ENCODE results near the gene CYP27B1.
"Not testable (repeated sequence)": the region's sequence is repeated elsewhere in the genome, so short reads cannot be mapped to it uniquely, and the experiment has no call there.

The CYP27B1 gene

DNA sequence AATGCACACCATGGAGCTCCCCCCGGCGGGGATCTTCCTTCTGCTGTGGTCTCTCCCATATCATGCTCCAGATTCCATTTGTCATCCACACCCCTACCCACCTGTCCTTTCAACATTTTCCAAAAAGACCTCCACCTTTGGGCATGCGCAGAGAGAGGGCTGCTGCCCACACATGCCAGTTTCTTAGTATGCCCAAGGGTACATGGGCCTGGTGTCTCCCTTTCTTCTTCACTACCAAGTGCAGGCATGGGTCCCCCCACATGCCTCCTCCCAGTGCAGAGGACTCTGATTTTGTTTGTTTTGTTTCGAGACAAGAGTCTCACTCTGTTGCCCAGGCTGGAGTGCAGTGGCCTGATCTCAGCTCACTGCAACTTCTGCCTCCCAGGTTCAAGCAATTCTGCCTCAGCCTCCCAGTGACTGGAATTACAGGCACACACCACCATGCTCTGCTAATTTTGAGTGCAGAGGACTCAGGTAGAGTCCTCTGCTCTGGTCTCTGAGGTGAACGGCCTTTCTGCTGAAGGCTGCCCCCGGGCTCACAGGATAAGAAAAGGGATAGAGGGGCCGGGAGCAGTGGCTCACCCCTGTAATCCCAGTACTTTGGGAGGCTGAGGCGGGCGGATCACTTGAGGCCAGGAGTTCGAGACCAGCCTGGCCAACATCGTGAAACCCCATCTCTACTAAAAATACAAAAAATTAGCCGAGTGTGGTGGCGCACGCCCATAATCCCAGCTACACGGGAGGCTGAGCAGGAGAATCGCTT, 44.9 kb downstream of the CYP27B1 start:
- H3K27ac ChIP-seq (ENCODE audit: low read depth, low read length); H3K4me3 ChIP-seq (ENCODE audit: low read depth in 1 of 2, low read length in 2 of 2); H3K9ac ChIP-seq (ENCODE audit: low read depth in 1 of 2, low read length in 2 of 2); H3K9me3 ChIP-seq (ENCODE audit: control insufficient read depth in 1 of 2, low read length in 2 of 2); H3K27me3 ChIP-seq (ENCODE audit: control insufficient read depth in 1 of 2, insufficient read depth in 2 of 2, low read length in 2 of 2): not testable (repeated sequence)
- Histone ChIP-seq H3K36me3 (ENCODE audit: control insufficient read depth in 1 of 2, insufficient read depth in 2 of 2, low read length in 2 of 2) (peaks cover 35 to 48% of the 10 kb centered on the region in 2 donors), H3K4me1 (ENCODE audit: control insufficient read depth in 1 of 2, insufficient read depth in 2 of 2, low read length in 2 of 2) (peaks cover 1 to 13% of the 10 kb centered on the region in 2 donors)

DNA sequence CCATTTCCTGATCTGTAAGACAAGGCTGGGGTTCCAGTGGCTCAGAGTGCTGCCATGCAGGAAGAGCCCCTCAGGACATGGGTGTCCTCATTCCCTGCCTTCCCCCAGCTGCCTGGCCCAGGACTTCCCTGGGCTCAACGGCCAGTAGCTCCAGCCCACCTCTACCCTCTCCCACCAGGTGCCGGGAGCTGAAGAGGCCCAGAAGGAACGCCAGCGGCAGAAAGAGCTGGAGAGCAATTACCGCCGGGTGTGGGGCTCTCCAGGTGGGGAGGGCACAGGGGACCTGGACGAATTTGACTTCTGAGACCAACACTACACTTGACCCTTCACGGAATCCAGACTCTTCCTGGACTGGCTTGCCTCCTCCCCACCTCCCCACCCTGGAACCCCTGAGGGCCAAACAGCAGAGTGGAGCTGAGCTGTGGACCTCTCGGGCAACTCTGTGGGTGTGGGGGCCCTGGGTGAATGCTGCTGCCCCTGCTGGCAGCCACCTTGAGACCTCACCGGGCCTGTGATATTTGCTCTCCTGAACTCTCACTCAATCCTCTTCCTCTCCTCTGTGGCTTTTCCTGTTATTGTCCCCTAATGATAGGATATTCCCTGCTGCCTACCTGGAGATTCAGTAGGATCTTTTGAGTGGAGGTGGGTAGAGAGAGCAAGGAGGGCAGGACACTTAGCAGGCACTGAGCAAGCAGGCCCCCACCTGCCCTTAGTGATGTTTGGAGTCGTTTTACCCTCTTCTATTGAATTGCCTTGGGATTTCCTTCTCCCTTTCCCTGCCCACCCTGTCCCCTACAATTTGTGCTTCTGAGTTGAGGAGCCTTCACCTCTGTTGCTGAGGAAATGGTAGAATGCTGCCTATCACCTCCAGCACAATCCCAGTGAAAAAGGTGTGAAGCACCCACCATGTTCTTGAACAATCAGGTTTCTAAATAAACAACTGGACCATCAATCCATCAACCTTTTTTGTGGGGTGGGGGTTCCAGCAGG, 46.0 kb downstream of the CYP27B1 start:
- Histone ChIP-seq H3K27ac (ENCODE audit: low read depth, low read length) (no peak overlapping the region), H3K9me3 (ENCODE audit: control insufficient read depth in 1 of 2, low read length in 2 of 2) (no peaks in the 10 kb centered on the region), H3K4me1 (ENCODE audit: control insufficient read depth in 1 of 2, insufficient read depth in 2 of 2, low read length in 2 of 2) (peaks cover 0 to 3% of the 10 kb centered on the region in 2 donors), H3K27me3 (ENCODE audit: control insufficient read depth in 1 of 2, insufficient read depth in 2 of 2, low read length in 2 of 2) (no peaks in the 10 kb centered on the region), H3K4me3 (ENCODE audit: low read depth in 1 of 2, low read length in 2 of 2) (no peak overlapping the region), H3K9ac (ENCODE audit: low read depth in 1 of 2, low read length in 2 of 2) (no peak overlapping the region), H3K36me3 (ENCODE audit: control insufficient read depth in 1 of 2, insufficient read depth in 2 of 2, low read length in 2 of 2) (peaks cover 45 to 59% of the 10 kb centered on the region in 2 donors)

DNA sequence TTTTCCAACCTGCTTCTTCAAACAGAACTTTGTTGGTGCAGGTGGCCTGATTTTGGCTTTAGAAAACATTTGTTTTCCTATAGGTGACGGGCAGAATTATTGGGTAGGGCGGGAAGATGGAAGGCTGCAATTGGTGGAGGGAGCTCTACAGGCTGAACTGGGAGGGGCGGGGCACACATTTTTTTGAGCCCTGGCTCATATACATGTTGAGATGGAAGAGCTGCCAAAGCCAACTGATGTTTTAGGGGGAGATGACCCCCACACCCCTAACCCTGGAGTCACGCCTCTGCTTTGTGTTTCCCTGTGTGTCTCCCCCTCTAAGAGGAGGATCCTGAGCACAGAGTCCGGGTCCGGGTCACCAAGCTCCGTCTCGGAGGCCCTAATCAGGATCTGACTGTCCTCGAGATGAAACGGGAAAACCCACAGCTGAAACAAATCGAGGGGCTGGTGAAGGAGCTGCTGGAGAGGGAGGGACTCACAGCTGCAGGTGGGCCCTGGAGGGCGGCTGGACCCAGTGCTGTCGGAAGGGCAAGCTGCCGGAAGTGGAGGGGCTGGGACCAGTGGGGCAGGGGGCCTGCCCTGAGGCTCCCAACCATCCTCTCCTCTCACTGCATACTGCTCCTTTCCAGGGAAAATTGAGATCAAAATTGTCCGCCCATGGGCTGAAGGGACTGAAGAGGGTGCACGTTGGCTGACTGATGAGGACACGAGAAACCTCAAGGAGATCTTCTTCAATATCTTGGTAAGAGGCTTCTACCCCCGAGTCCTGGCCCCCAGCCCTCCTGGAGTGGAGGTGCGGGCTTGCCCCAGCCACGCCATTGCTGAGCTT, 46.9 kb downstream of the CYP27B1 start:
- Histone ChIP-seq H3K36me3 (ENCODE audit: control insufficient read depth in 1 of 2, insufficient read depth in 2 of 2, low read length in 2 of 2) (peaks cover 51 to 66% of the 10 kb centered on the region in 2 donors), H3K9me3 (ENCODE audit: control insufficient read depth in 1 of 2, low read length in 2 of 2) (no peaks in the 10 kb centered on the region), H3K4me1 (ENCODE audit: control insufficient read depth in 1 of 2, insufficient read depth in 2 of 2, low read length in 2 of 2) (no peaks in the 10 kb centered on the region), H3K9ac (ENCODE audit: low read depth in 1 of 2, low read length in 2 of 2) (no peak overlapping the region), H3K27me3 (ENCODE audit: control insufficient read depth in 1 of 2, insufficient read depth in 2 of 2, low read length in 2 of 2) (no peaks in the 10 kb centered on the region), H3K27ac (ENCODE audit: low read depth, low read length) (no peak overlapping the region), H3K4me3 (ENCODE audit: low read depth in 1 of 2, low read length in 2 of 2) (no peak overlapping the region)

DNA sequence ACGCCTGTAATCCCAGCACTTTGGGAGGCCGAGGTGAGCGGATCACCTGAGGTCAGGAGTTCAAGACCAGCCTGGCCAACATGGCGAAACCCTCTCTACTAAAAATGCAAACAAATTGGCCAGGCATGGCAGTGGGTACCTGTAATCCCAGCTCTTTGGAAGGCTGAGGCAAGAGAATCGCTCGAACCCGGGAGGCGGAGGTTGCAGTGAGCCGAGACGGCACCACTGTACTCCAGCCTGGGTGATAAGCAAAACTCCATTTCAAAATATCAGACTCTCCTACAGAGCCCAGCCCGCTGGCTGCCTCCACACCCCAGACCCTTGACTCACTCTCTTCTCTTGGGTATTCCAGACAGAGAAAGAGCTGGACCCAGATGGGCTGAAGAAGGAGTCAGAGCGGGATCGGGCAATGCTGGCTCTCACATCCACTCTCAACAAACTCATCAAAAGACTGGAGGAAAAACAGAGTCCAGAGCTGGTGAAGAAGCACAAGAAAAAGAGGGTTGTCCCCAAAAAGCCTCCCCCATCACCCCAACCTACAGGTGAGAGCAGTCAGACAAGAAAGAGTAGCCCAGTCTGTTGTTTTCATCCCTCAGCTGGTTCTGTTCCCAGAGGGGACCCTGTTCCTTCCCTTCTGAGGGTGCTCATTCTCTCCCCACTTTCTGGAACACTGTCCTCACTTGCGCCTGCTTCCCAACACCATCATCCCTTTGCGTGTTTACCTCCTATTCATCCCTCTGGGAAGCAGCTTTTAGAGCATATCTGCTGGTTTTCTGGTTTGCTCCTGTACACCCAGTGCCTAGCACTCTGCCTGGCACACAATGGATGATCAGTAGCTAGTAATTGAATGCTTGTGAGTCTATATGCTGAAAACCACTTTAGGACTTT, 48.0 kb downstream of the CYP27B1 start:
- Histone ChIP-seq H3K9ac (ENCODE audit: low read depth in 1 of 2, low read length in 2 of 2) (no peak overlapping the region), H3K4me3 (ENCODE audit: low read depth in 1 of 2, low read length in 2 of 2) (no peak overlapping the region), H3K27ac (ENCODE audit: low read depth, low read length) (no peak overlapping the region), H3K9me3 (ENCODE audit: control insufficient read depth in 1 of 2, low read length in 2 of 2) (no peaks in the 10 kb centered on the region), H3K36me3 (ENCODE audit: control insufficient read depth in 1 of 2, insufficient read depth in 2 of 2, low read length in 2 of 2) (peaks cover 51 to 73% of the 10 kb centered on the region in 2 donors), H3K4me1 (ENCODE audit: control insufficient read depth in 1 of 2, insufficient read depth in 2 of 2, low read length in 2 of 2) (no peaks in the 10 kb centered on the region), H3K27me3 (ENCODE audit: control insufficient read depth in 1 of 2, insufficient read depth in 2 of 2, low read length in 2 of 2) (no peaks in the 10 kb centered on the region)

DNA sequence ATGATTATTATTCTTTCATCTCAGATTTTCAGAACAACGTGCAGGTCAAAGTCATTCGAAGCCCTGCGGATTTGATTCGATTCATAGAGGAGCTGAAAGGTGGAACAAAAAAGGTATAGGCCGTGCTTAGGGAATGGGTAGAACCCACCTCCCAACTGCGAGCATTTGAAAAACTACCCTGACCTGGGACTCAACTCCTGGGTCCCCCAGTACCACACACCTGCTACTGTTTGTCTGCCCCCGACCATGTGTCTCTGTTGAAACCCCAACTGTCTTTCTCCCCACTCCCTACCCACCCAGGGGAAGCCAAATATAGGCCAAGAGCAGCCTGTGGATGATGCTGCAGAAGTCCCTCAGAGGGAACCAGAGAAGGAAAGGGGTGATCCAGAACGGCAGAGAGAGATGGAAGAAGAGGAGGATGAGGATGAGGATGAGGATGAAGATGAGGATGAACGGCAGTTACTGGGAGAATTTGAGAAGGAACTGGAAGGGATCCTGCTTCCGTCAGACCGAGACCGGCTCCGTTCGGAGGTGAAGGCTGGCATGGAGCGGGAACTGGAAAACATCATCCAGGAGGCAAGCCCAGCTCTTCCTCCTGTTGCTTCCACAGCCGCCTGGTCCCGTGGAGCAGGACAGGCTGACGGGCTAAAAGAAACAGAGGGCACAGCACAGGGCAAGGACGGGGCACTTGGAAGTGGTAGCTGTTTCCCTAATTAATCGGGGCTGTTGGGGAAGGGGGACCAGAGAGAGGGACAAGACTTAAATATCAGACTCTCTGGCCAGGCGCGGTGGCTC, 48.8 kb downstream of the CYP27B1 start:
- Histone ChIP-seq H3K4me3 (ENCODE audit: low read depth in 1 of 2, low read length in 2 of 2) (no peak overlapping the region), H3K36me3 (ENCODE audit: control insufficient read depth in 1 of 2, insufficient read depth in 2 of 2, low read length in 2 of 2) (peaks cover 51 to 73% of the 10 kb centered on the region in 2 donors), H3K27ac (ENCODE audit: low read depth, low read length) (no peak overlapping the region), H3K27me3 (ENCODE audit: control insufficient read depth in 1 of 2, insufficient read depth in 2 of 2, low read length in 2 of 2) (no peaks in the 10 kb centered on the region), H3K4me1 (ENCODE audit: control insufficient read depth in 1 of 2, insufficient read depth in 2 of 2, low read length in 2 of 2) (no peaks in the 10 kb centered on the region), H3K9me3 (ENCODE audit: control insufficient read depth in 1 of 2, low read length in 2 of 2) (no peaks in the 10 kb centered on the region), H3K9ac (ENCODE audit: low read depth in 1 of 2, low read length in 2 of 2) (no peak overlapping the region)

DNA sequence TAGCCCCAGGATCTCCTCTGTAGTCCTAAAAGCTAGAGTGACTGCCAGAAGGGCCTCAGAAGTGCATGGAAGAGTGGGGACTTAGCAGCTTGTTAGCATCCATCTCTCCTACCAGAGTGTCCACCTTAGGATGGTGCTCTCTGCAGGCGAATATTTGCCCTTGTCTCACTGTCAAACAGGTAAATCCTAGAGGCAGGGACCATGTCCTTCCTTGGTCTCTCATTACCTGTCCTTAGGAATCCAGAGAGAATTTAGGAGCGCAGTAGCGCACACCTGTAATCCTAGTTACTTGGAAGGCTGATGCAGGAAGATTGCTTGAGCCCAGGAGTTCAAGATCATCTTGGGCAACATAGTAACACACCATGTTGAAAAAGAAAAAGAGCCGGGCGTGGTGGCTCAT, 49.7 kb downstream of the CYP27B1 start:
- Histone ChIP-seq H3K4me3 (ENCODE audit: low read depth in 1 of 2, low read length in 2 of 2) (no peak overlapping the region), H3K36me3 (ENCODE audit: control insufficient read depth in 1 of 2, insufficient read depth in 2 of 2, low read length in 2 of 2) (peaks cover 51 to 77% of the 10 kb centered on the region in 2 donors), H3K27ac (ENCODE audit: low read depth, low read length) (no peak overlapping the region), H3K4me1 (ENCODE audit: control insufficient read depth in 1 of 2, insufficient read depth in 2 of 2, low read length in 2 of 2) (no peaks in the 10 kb centered on the region), H3K9ac (ENCODE audit: low read depth in 1 of 2, low read length in 2 of 2) (no peak overlapping the region), H3K9me3 (ENCODE audit: control insufficient read depth in 1 of 2, low read length in 2 of 2) (no peaks in the 10 kb centered on the region), H3K27me3 (ENCODE audit: control insufficient read depth in 1 of 2, insufficient read depth in 2 of 2, low read length in 2 of 2) (no peaks in the 10 kb centered on the region)

DNA sequence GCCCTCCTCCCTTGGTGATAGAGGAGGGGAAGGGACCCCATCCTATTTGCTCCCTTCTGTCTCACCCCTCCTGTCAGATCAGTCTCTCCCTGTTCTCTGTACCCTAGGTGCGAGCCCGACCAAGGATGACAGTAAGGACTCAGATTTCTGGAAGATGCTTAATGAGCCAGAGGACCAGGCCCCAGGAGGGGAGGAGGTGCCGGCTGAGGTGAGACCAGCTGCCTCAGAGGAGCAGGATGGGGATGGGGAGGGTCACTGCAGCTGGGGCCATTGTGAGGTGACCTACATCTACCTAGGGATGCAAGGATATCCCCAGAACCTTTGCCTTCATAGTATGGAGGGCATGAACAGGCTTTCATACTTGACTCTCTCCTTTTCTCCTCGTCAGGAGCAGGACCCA, 50.6 kb downstream of the CYP27B1 start:
- Histone ChIP-seq H3K27ac (ENCODE audit: low read depth, low read length) (no peak overlapping the region), H3K36me3 (ENCODE audit: control insufficient read depth in 1 of 2, insufficient read depth in 2 of 2, low read length in 2 of 2) (peaks cover 47 to 74% of the 10 kb centered on the region in 2 donors), H3K27me3 (ENCODE audit: control insufficient read depth in 1 of 2, insufficient read depth in 2 of 2, low read length in 2 of 2) (no peaks in the 10 kb centered on the region), H3K4me1 (ENCODE audit: control insufficient read depth in 1 of 2, insufficient read depth in 2 of 2, low read length in 2 of 2) (no peaks in the 10 kb centered on the region), H3K9ac (ENCODE audit: low read depth in 1 of 2, low read length in 2 of 2) (no peak overlapping the region), H3K4me3 (ENCODE audit: low read depth in 1 of 2, low read length in 2 of 2) (no peak overlapping the region), H3K9me3 (ENCODE audit: control insufficient read depth in 1 of 2, low read length in 2 of 2) (no peaks in the 10 kb centered on the region)

DNA sequence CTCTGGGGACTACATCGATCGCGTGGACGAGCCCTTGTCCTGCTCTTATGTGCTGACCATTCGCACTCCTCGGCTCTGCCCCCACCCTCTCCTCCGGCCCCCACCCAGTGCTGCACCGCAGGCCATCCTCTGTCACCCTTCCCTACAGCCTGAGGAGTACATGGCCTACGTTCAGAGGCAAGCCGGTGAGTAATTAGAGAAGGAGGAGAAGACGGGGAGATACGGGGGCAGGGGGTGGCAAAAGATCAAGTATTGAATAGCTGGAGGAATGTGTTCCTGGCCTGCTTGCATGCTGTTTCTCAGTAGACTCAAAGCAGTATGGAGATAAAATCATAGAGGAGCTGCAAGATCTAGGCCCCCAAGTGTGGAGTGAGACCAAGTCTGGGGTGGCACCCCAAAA, 51.1 kb downstream of the CYP27B1 start:
- no peaks in the 10 kb centered on the region for H3K9me3 ChIP-seq (ENCODE audit: control insufficient read depth in 1 of 2, low read length in 2 of 2)
- H3K36me3 ChIP-seq (ENCODE audit: control insufficient read depth in 1 of 2, insufficient read depth in 2 of 2, low read length in 2 of 2) = peaks cover 45 to 69% of the 10 kb centered on the region in 2 donors
- H3K4me3 ChIP-seq (ENCODE audit: low read depth in 1 of 2, low read length in 2 of 2) = no peak overlapping the region
- no peak overlapping the region for H3K9ac ChIP-seq (ENCODE audit: low read depth in 1 of 2, low read length in 2 of 2)
- no peaks in the 10 kb centered on the region for H3K4me1 ChIP-seq (ENCODE audit: control insufficient read depth in 1 of 2, insufficient read depth in 2 of 2, low read length in 2 of 2)
- no peaks in the 10 kb centered on the region for H3K27me3 ChIP-seq (ENCODE audit: control insufficient read depth in 1 of 2, insufficient read depth in 2 of 2, low read length in 2 of 2)
- no peak overlapping the region for H3K27ac ChIP-seq (ENCODE audit: low read depth, low read length)

Measured in duodenal mucosa (tissue), 2 donors.